Trophoblast cell (in vitro differentiated cells and primary cell): ENCODE data around the gene FRY.

Source experiments
- DNase-seq, 2 donors: peaks; one replicate each; pipeline ENCODE4 v3.0.0-alpha.2; 2016
- H2AFZ ChIP-seq: 2 replicates; pipeline ENCODE4 v1.6.1; 2013; ENCODE audit warnings: low read length, moderate library complexity, mild to moderate bottlenecking; ENCODE audit not compliant: insufficient read depth, poor library complexity
- H2AK5ac ChIP-seq: 2 replicates; pipeline ENCODE4 v1.6.1; 2013; ENCODE audit warnings: mild to moderate bottlenecking, low read length
- H2BK120ac ChIP-seq: 2 replicates; pipeline ENCODE4 v1.6.1; 2013; ENCODE audit warnings: low read length, mild to moderate bottlenecking, moderate library complexity; ENCODE audit not compliant: insufficient read depth, poor library complexity
- H2BK12ac ChIP-seq: 2 replicates; pipeline ENCODE4 v1.6.1; 2013; ENCODE audit warnings: mild to moderate bottlenecking, low read length, moderate library complexity
- H2BK5ac ChIP-seq: 2 replicates; pipeline ENCODE4 v1.6.1; 2013; ENCODE audit warnings: low read length, low read depth, moderate library complexity, mild to moderate bottlenecking; ENCODE audit not compliant: poor library complexity
- H3K14ac ChIP-seq: 2 replicates; pipeline ENCODE4 v1.6.1; 2013; ENCODE audit warnings: mild to moderate bottlenecking, low read length
- H3K18ac ChIP-seq: 2 replicates; pipeline ENCODE4 v1.6.1; 2013; ENCODE audit warnings: mild to moderate bottlenecking, low read length
- H3K23ac ChIP-seq: 2 replicates; pipeline ENCODE4 v1.6.1; 2013; ENCODE audit warnings: low read length
- H3K27ac ChIP-seq: 2 replicates; pipeline ENCODE4 v1.5.1; 2013; ENCODE audit warnings: low read depth, mild to moderate bottlenecking, inconsistent platforms, low read length, moderate library complexity
- H3K27me3 ChIP-seq: 2 replicates; pipeline ENCODE4 v1.6.1; 2013; ENCODE audit warnings: inconsistent platforms, mild to moderate bottlenecking, low read length, moderate library complexity; ENCODE audit not compliant: insufficient read depth
- H3K36me3 ChIP-seq, 2 experiments: 1 replicate in 1 of 2; 2 replicates in 1 of 2; pipeline ENCODE4 v1.6.1; 2013; ENCODE audit warnings: low read length in 2 of 2, mild to moderate bottlenecking in 2 of 2, moderate library complexity in 1 of 2; ENCODE audit not compliant: insufficient read depth in 2 of 2, control insufficient read depth in 1 of 2
- H3K4ac ChIP-seq: 2 replicates; pipeline ENCODE4 v1.6.1; 2013; ENCODE audit warnings: low read depth, mild to moderate bottlenecking, low read length, moderate library complexity
- H3K4me1 ChIP-seq, 2 experiments: 1 replicate in 1 of 2; 2 replicates in 1 of 2; pipeline ENCODE4 v1.6.1; 2013; ENCODE audit warnings: low read length in 2 of 2, mild to moderate bottlenecking in 2 of 2, moderate library complexity in 1 of 2; ENCODE audit not compliant: insufficient read depth in 2 of 2, control insufficient read depth in 1 of 2
- H3K4me2 ChIP-seq: 2 replicates; pipeline ENCODE4 v1.6.1; 2013; ENCODE audit warnings: inconsistent platforms, mild to moderate bottlenecking, low read length, moderate library complexity
- H3K4me3 ChIP-seq: 2 replicates; pipeline ENCODE4 v1.5.1; 2013; ENCODE audit warnings: mild to moderate bottlenecking, low read depth, low read length, inconsistent platforms
- H3K79me1 ChIP-seq: one replicate; pipeline ENCODE4 v1.6.1; 2013; ENCODE audit warnings: low read length
- H3K79me2 ChIP-seq: 2 replicates; pipeline ENCODE4 v1.6.1; 2013; ENCODE audit warnings: low read length, mild to moderate bottlenecking; ENCODE audit not compliant: control insufficient read depth, insufficient read depth, poor library complexity
- H3K9ac ChIP-seq: 2 replicates; pipeline ENCODE4 v1.6.1; 2013; ENCODE audit warnings: mild to moderate bottlenecking, low read length
- H3K9me3 ChIP-seq: 2 replicates; pipeline ENCODE4 v1.6.1; 2013; ENCODE audit warnings: low read depth, mild to moderate bottlenecking, control low read depth, inconsistent platforms, low read length; ENCODE audit not compliant: insufficient read depth
- H4K12ac ChIP-seq: 2 replicates; pipeline ENCODE4 v1.6.1; 2013; ENCODE audit warnings: low read depth, mild to moderate bottlenecking, low read length, moderate library complexity
- H4K8ac ChIP-seq: 2 replicates; pipeline ENCODE4 v1.6.1; 2013; ENCODE audit warnings: low read depth, mild to moderate bottlenecking, low read length, moderate library complexity
- H4K91ac ChIP-seq: one replicate; pipeline ENCODE4 v1.6.1; 2013; ENCODE audit warnings: low read depth, mild to moderate bottlenecking, low read length, moderate library complexity
- WGBS: extraction: QIAGEN DNeasy Blood & Tissue Kit; methylation state at CpG from one replicate; pipeline ENCODE4 v1.1.7; 2013; ENCODE audit warnings: missing lambda C conversion rate; ENCODE audit not compliant: insufficient read length, insufficient coverage; ENCODE audit errors: extremely low coverage; 5-methylcytosine and 5-hydroxymethylcytosine counted together

The FRY gene

GRCh38 chr13:32264407-32264806, 232.8 kb downstream of the FRY start:
- no peak overlapping the region for H2BK5ac ChIP-seq
- H3K4ac ChIP-seq, result no peak overlapping the region
- no peak overlapping the region for H3K4me2 ChIP-seq
- no peak overlapping the region for H4K91ac ChIP-seq
- H3K27ac ChIP-seq, result no peak overlapping the region
- peaks cover 0 to 5% of the 10 kb centered on the region in 2 experiments for H3K4me1 ChIP-seq
- H3K27me3 ChIP-seq, result no peaks in the 10 kb centered on the region
- no peak overlapping the region for H2AK5ac ChIP-seq
- no peaks in the 10 kb centered on the region for H3K79me1 ChIP-seq
- H3K9me3 ChIP-seq, result no peaks in the 10 kb centered on the region
- H3K14ac ChIP-seq, result no peak overlapping the region
- no peak overlapping the region for H3K23ac ChIP-seq
- no peak overlapping the region for H2AFZ ChIP-seq
- H2BK120ac ChIP-seq, result no peak overlapping the region
- H3K36me3 ChIP-seq, result no peaks in the 10 kb centered on the region
- DNase-seq, result no peak
- H3K4me3 ChIP-seq, result no peak overlapping the region
- H3K79me2 ChIP-seq, result no peaks in the 10 kb centered on the region
- H4K12ac ChIP-seq, result no peak overlapping the region
- H2BK12ac ChIP-seq, result no peak overlapping the region
- H4K8ac ChIP-seq, result no peak overlapping the region
- no peak overlapping the region for H3K18ac ChIP-seq
- H3K9ac ChIP-seq, result no peak overlapping the region

DNA sequence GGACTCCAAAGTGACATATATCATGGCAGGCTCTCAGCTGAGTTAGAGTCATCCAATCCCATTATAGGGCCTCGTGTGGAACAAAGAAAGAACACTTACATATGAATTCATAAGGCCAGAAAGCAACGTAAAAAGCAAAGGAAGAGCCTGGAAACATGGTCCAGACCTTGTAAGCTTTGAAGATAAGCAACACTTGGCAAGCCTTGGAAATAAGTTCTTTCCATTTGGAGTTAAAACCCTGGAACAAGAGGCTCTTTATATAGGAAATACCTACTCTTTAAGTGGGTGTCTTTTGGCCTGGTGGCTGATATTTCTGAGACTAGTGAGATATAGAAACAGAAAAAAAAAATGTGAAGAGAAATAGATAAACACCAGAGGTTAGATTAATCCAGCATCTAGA, 234.2 kb downstream of the FRY start:
- no peak overlapping the region for H4K8ac ChIP-seq
- no peak overlapping the region for H3K9ac ChIP-seq
- no peak for DNase-seq
- no peak overlapping the region for H3K4me2 ChIP-seq
- H3K79me1 ChIP-seq, result no peaks in the 10 kb centered on the region
- no peak overlapping the region for H2AFZ ChIP-seq
- H3K36me3 ChIP-seq, result no peaks in the 10 kb centered on the region
- H3K4me1 ChIP-seq, result peaks cover 0 to 5% of the 10 kb centered on the region in 2 experiments
- no peak overlapping the region for H2BK12ac ChIP-seq
- H3K27me3 ChIP-seq, result no peaks in the 10 kb centered on the region
- no CpG with 5 or more reads among the region's 2 CpGs for WGBS
- H2AK5ac ChIP-seq, result no peak overlapping the region
- no peak overlapping the region for H3K23ac ChIP-seq
- no peak overlapping the region for H3K27ac ChIP-seq
- H3K14ac ChIP-seq, result no peak overlapping the region
- no peak overlapping the region for H4K12ac ChIP-seq
- H2BK5ac ChIP-seq, result no peak overlapping the region
- no peaks in the 10 kb centered on the region for H3K79me2 ChIP-seq
- H3K4me3 ChIP-seq, result no peak overlapping the region
- no peaks in the 10 kb centered on the region for H3K9me3 ChIP-seq
- H4K91ac ChIP-seq, result no peak overlapping the region
- H3K18ac ChIP-seq, result no peak overlapping the region
- no peak overlapping the region for H3K4ac ChIP-seq
- H2BK120ac ChIP-seq, result no peak overlapping the region

- Histone ChIP-seq H4K8ac (no peak overlapping the region), H2AFZ (no peak overlapping the region), H4K12ac (no peak overlapping the region), H3K79me2 (no peaks in the 10 kb centered on the region), H4K91ac (no peak overlapping the region), H2BK12ac (no peak overlapping the region), H3K4ac (no peak overlapping the region), H3K4me3 (no peak overlapping the region), H3K79me1 (no peaks in the 10 kb centered on the region), H2AK5ac (no peak overlapping the region), H3K14ac (no peak overlapping the region), H3K23ac (no peak overlapping the region), H3K9ac (no peak overlapping the region), H3K36me3 (no peaks in the 10 kb centered on the region), H2BK120ac (no peak overlapping the region), H3K18ac (no peak overlapping the region), H3K4me1 (peaks cover 0 to 5% of the 10 kb centered on the region in 2 experiments), H3K27me3 (no peaks in the 10 kb centered on the region), H3K27ac (no peak overlapping the region), H3K4me2 (no peak overlapping the region), H2BK5ac (no peak overlapping the region), H3K9me3 (no peaks in the 10 kb centered on the region)
- DNase-seq, result no peak
- no CpG with 5 or more reads among the region's 1 CpG for WGBS
Observed at GRCh38 chr13:32266130-32266529, 234.6 kb downstream of the FRY start.

DNA sequence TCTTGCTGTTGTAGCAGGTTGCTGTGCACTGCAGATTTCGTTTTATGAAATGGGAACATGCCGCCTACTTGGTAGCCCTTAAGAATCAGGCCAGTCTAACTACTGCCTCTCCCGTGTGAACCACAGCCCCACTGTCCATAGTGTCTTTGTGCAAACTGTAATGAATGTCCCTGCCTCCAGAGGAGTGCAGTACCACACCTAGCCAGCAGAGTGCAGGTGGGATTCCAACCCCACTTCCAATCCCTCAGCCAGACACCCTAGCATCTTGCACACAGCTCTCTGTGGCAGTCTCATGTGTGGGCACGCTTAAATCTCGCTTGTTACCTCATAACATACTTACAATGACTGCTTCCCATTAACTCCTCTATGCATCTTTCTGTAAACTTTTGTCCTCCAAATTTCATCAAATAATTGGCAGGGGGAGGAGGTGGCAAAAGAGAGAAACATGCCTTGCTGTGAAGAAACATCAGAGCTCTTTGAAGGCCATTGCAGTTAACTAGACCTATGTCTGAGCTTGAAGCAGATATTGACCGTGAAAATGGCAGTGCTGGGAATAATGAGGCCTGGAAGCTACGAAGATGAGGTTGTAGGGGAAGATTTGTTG, 236.4 kb downstream of the FRY start:
- no peak overlapping the region for H2BK12ac ChIP-seq
- H3K79me2 ChIP-seq, result no peaks in the 10 kb centered on the region
- H2BK5ac ChIP-seq, result no peak overlapping the region
- no peak overlapping the region for H3K23ac ChIP-seq
- H3K4ac ChIP-seq, result no peak overlapping the region
- no peak overlapping the region for H3K27ac ChIP-seq
- no peaks in the 10 kb centered on the region for H3K27me3 ChIP-seq
- peak; percentile 41 to 79 for DNase-seq
- H4K91ac ChIP-seq, result no peak overlapping the region
- WGBS, result no CpG with 5 or more reads among the region's 7 CpGs
- H3K14ac ChIP-seq, result no peak overlapping the region
- H4K12ac ChIP-seq, result no peak overlapping the region
- H3K18ac ChIP-seq, result no peak overlapping the region
- H3K9ac ChIP-seq, result no peak overlapping the region
- no peaks in the 10 kb centered on the region for H3K9me3 ChIP-seq
- H2AK5ac ChIP-seq, result no peak overlapping the region
- H3K79me1 ChIP-seq, result no peaks in the 10 kb centered on the region
- no peak overlapping the region for H3K4me2 ChIP-seq
- H3K36me3 ChIP-seq, result no peaks in the 10 kb centered on the region
- no peak overlapping the region for H2BK120ac ChIP-seq
- no peak overlapping the region for H2AFZ ChIP-seq
- H3K4me3 ChIP-seq, result no peak overlapping the region
- no peak overlapping the region for H4K8ac ChIP-seq
- H3K4me1 ChIP-seq, result no peaks in the 10 kb centered on the region
